Activated naive CD4-positive, alpha-beta T cell treated with anti-CD3 and anti-CD28 coated beads, Interleukin-2, amount 50 U/mL, for 72 hours (primary cell): ENCODE data around the gene SRD5A1. TPM values are rescaled to one million over a fixed set of nuclear protein-coding genes. Genes with fewer than 3 reads are reported as not detected.
A peak's percentile ranks its signal among the peaks of the same experiment; 100 is the strongest.

Experiments used
- ATAC-seq, 2 donors: fragments of 150-1000 bp; cut with Tn5 transposase; 2 replicates each; pipeline ENCODE4 v1.10.0; 2021; ENCODE audit warnings: mild to moderate bottlenecking in 2 of 2, moderate library complexity in 2 of 2
- DNase-seq, 2 donors: peaks; one replicate each; pipeline ENCODE4 v3.0.0; 2021 to 2022; ENCODE audit warnings: low spot score in 2 of 2
- H3K27ac Mint-ChIP-seq, 2 donors: one replicate each; pipeline ENCODE4 v1.8.0; 2022; ENCODE audit warnings: mild to moderate bottlenecking in 2 of 2, mixed read lengths in 2 of 2
- H3K36me3 Mint-ChIP-seq, 2 donors: one replicate each; pipeline ENCODE4 v1.8.0; 2022; ENCODE audit warnings: mixed read lengths in 2 of 2
- H3K9me3 Mint-ChIP-seq, 2 donors: one replicate each; pipeline ENCODE4 v1.8.0; 2022; ENCODE audit warnings: mixed read lengths in 2 of 2
- total RNA-seq, 2 donors: library from RNA; stranded (reverse); gene quantifications; one replicate each; pipeline ENCODE4 v1.2.3, GENCODE V29; 2022

SRD5A1 gene
- total RNA-seq, 2 donors from 2014 or later: 7.3 to 8.4 TPM

- DNase-seq: no peak
- Mint-ChIP-seq H3K9me3 (no peaks in the 10 kb centered on the region), H3K36me3 (peaks cover 35 to 63% of the 10 kb centered on the region in 2 donors), H3K27ac (no peak overlapping the region)
- ATAC-seq: no peak
Observed at GRCh38 chr5:6599739-6600138, 33.5 kb upstream of the SRD5A1 start.

DNA sequence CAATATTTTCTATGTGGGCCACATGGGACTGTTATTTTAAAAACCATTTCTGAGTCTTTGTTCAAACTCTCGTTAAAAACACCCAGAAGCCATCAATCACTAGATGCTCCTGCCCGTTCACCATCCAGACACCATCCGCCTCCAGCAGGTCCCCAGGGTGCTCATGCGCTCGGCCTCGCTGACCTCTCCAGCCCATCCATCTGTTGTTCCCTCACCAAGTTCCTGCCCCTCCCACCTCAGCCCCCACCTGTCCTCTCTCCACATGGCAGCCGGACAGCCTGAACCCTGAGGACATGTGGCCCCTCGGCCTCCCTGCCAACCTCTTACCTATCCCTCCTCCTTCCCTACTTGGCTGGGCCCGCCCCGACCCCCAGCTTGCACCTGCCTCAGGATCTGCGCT is 32.0 kb upstream of the SRD5A1 start:
- no peaks in the 10 kb centered on the region for H3K9me3 Mint-ChIP-seq
- H3K27ac Mint-ChIP-seq: peak overlapping the region in 1 of 2 donors; percentile 88
- ATAC-seq (no peak), DNase-seq (no peak)
- peaks cover 42 to 68% of the 10 kb centered on the region in 2 donors for H3K36me3 Mint-ChIP-seq

DNA sequence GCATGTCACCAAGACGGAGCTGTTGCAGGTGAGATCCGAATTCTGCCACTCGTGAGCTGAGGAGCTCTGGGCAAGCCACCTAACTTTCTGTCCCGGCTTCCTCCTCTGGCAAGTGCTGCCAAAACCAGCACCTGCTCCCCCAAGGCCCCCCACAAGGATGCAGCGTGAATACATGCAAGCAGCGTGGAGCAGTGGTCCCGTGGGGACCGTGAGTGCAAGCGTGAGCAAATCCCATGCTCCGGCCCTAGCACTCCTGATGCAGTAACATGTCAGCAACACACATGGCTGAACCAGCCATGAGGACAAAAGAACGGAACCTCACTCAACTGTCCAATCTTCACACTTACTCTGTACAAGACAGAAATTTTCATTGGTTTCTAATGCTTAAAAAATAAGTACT is 31.4 kb upstream of the SRD5A1 start:
- Mint-ChIP-seq H3K9me3 (no peaks in the 10 kb centered on the region), H3K36me3 (peaks cover 40 to 67% of the 10 kb centered on the region in 2 donors), H3K27ac (peak overlapping the region in 1 of 2 donors; percentile 88)
- ATAC-seq: no peak
- DNase-seq: no peak

GRCh38 chr5:6602441-6602840 is 30.8 kb upstream of the SRD5A1 start:
- peaks cover 34 to 67% of the 10 kb centered on the region in 2 donors for H3K36me3 Mint-ChIP-seq
- no peak overlapping the region for H3K27ac Mint-ChIP-seq
- ATAC-seq: no peak
- no peak for DNase-seq
- H3K9me3 Mint-ChIP-seq: no peaks in the 10 kb centered on the region

DNA sequence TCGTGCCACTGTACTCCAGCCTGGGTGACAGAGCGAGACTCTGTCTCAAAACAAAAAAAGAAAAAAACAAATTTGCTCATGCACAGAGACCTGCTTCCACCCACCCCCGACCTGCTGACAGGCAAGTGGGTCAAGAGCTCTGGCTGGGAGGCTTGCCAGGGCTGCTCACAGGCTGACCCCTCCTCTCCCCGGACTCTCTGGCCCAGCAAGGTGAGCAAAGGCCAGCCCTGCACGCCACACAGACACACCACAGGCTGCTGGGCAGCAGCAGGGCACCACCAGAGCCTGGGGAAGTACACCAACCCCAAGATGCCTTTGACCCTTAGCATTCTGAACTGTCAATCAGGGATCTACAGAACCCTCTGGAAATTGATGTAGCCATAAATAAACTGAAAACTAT is 29.6 kb upstream of the SRD5A1 start:
- H3K27ac Mint-ChIP-seq: no peak overlapping the region
- no peaks in the 10 kb centered on the region for H3K9me3 Mint-ChIP-seq
- DNase-seq: no peak
- ATAC-seq: no peak
- peaks cover 28 to 58% of the 10 kb centered on the region in 2 donors for H3K36me3 Mint-ChIP-seq

DNA sequence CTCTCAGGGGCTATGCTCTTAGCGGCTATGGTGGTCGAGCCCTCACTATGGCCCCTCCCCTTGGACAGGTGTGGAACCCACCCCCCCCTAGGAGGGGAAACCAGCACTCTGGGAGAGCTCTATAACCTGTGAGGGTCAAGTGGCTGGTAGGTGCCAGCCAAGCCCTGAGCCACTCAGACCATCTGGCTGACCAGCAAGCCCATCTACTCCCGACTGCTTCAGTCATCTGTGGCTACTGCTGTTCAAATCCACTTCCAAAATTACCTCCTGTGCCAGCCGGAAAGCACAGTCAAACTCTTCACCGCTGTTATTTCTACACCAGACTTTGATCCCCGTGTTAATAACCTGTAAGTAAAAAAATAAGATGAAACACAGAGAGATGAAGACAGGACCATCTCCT is 28.9 kb upstream of the SRD5A1 start:
- peaks cover 25 to 53% of the 10 kb centered on the region in 2 donors for H3K36me3 Mint-ChIP-seq
- no peak for DNase-seq
- no peak overlapping the region for H3K27ac Mint-ChIP-seq
- ATAC-seq: no peak
- no peaks in the 10 kb centered on the region for H3K9me3 Mint-ChIP-seq

DNA sequence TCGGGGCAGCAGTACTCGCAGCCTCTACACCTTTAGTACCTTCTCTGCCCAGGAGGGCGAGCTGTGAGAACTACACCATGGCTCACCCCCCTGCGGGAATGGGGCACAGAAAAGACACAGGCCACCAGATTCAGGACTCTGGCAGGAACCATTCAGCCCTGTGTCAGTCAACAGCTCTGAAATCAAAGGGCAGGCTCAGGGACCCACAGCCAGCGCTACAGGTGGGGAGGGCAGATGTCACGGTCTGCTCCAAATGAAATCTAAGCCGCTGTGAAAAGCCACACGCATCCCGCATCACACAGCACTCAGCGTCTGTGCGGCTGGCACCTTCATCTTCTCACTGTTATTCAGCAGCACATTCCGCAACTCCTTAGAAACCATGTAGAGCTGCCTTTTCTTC is 28.3 kb upstream of the SRD5A1 start:
- DNase-seq (no peak), ATAC-seq (no peak)
- no peaks in the 10 kb centered on the region for H3K9me3 Mint-ChIP-seq
- H3K27ac Mint-ChIP-seq: no peak overlapping the region
- H3K36me3 Mint-ChIP-seq: peaks cover 25 to 53% of the 10 kb centered on the region in 2 donors

- DNase-seq (no peak), ATAC-seq (no peak)
- Mint-ChIP-seq H3K36me3 (peaks cover 22 to 42% of the 10 kb centered on the region in 2 donors), H3K9me3 (no peaks in the 10 kb centered on the region), H3K27ac (peak overlapping the region in 1 of 2 donors; percentile 50)
Observed at GRCh38 chr5:6606884-6607558, 26.2 kb upstream of the SRD5A1 start.

DNA sequence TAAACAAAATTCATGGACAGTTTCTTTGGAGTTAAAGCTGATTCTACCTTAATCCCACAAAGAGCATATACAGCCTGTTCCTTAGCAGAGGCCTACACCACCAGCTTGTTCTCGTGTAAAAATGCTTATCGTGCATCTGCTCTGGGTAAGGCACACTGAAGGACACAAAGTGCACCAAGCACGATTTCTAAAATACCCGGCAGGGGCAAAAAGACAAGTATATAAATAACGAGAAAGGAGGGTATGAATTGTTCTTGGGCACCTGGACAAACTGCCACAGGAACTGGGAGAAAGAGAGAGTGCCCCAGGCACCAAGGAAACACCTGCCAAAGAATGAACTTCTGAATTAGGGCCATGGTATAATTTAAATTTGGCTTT is 25.7 kb upstream of the SRD5A1 start:
- Mint-ChIP-seq H3K9me3 (no peaks in the 10 kb centered on the region), H3K27ac (peak overlapping the region in 1 of 2 donors; percentile 72), H3K36me3 (peaks cover 21 to 38% of the 10 kb centered on the region in 2 donors)
- ATAC-seq (no peak), DNase-seq (no peak)

GRCh38 chr5:6608016-6608415 is 25.2 kb upstream of the SRD5A1 start:
- H3K36me3 Mint-ChIP-seq: peaks cover 21 to 34% of the 10 kb centered on the region in 2 donors
- no peaks in the 10 kb centered on the region for H3K9me3 Mint-ChIP-seq
- DNase-seq: no peak
- peak overlapping the region in 1 of 2 donors; percentile 72 for H3K27ac Mint-ChIP-seq
- ATAC-seq: no peak

DNA sequence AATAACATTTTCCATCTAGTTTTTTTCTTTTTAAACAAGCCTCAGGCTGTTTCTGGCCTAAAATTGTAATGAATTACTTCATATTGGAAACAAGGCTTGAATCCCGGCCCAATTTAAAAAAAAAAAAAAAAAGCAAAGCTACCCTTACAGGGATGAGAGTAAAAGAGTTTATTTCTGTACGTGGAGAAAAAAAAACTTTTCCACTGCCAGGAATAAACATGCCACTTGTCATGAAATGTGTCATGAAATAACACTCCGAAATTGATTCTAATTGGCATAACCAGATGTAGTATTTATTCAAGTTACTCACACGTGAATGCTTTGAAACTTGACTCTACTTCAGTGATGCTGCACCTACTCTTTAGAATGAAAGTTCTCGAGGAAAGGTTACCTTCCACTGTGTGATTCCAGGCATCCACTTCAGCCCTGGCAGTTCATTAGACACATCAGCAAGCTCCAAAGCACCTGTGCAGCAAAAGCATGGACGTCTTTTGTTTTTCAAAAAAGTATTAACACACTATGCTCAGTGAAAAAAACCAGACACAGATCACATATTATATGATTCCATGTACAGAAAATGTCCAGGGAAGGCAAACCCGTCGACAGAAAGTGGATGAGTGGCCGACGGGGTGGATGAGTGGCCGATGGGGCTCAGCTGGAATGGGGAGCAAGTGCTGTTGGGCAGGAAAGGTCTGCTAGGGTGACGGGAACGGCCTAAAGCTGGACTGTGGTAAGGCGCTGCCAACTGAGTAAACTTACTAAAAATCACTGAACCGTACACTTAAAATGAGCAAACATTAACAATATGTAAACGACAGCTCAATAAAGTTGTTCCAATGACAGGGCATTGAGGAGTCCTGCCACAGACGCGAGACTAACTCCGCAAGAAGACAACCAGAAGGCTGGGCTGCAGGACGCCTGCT is 21.6 kb upstream of the SRD5A1 start:
- H3K9me3 Mint-ChIP-seq: no peaks in the 10 kb centered on the region
- no peak overlapping the region for H3K27ac Mint-ChIP-seq
- ATAC-seq (no peak), DNase-seq (no peak)
- H3K36me3 Mint-ChIP-seq: peaks cover 20 to 45% of the 10 kb centered on the region in 2 donors

GRCh38 chr5:6615034-6615815 is 18.0 kb upstream of the SRD5A1 start:
- ATAC-seq: no peak
- peak overlapping the region; percentile 49 to 91 for H3K27ac Mint-ChIP-seq
- peaks cover 30 to 34% of the 10 kb centered on the region in 2 donors for H3K36me3 Mint-ChIP-seq
- DNase-seq: no peak
- H3K9me3 Mint-ChIP-seq: no peaks in the 10 kb centered on the region

DNA sequence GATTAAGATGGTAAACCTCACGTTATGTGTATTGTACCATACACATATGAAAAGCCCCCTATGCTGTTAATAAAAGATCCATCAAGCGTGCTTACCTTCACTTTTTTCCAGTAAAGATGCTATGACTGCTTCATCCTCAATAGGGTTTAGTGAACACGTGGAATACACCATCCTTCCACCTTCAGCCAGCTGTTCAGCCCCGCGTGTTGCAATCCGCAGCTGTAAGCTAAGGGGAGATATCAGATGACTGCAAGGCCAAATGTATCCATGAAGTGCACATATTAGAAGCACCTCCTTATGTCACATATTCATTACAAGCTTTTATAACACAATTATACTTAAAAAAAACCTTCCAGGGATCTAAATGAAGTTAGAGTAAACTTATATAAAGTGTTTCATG is 16.6 kb upstream of the SRD5A1 start:
- H3K27ac Mint-ChIP-seq: no peak overlapping the region
- ATAC-seq (no peak), DNase-seq (no peak)
- H3K9me3 Mint-ChIP-seq: no peaks in the 10 kb centered on the region
- peaks cover 36 to 37% of the 10 kb centered on the region in 2 donors for H3K36me3 Mint-ChIP-seq

- ATAC-seq: no peak
- H3K9me3 Mint-ChIP-seq: peaks cover 5 to 9% of the 10 kb centered on the region in 2 donors
Observed at GRCh38 chr5:6623228-6623627, 10.0 kb upstream of the SRD5A1 start.

GRCh38 chr5:6623941-6624340 is 9.3 kb upstream of the SRD5A1 start:
- peak overlapping the region in 1 of 2 donors; percentile 2 for H3K27ac Mint-ChIP-seq
- DNase-seq: no peak
- H3K9me3 Mint-ChIP-seq: peaks cover 5 to 9% of the 10 kb centered on the region in 2 donors
- no peak for ATAC-seq
- H3K36me3 Mint-ChIP-seq: peaks cover 62 to 67% of the 10 kb centered on the region in 2 donors

More at GRCh38 chr5:6623228-6623627, 10.0 kb upstream of the SRD5A1 start:
- Mint-ChIP-seq H3K36me3 (peaks cover 61 to 66% of the 10 kb centered on the region in 2 donors), H3K27ac (no peak overlapping the region)
- no peak for DNase-seq

GRCh38 chr5:6626508-6626907 is 6.7 kb upstream of the SRD5A1 start:
- ATAC-seq (no peak), DNase-seq (no peak)
- H3K27ac Mint-ChIP-seq: no peak overlapping the region
- peaks cover 5 to 9% of the 10 kb centered on the region in 2 donors for H3K9me3 Mint-ChIP-seq
- H3K36me3 Mint-ChIP-seq: peaks cover 61 to 84% of the 10 kb centered on the region in 2 donors

GRCh38 chr5:6631441-6631840 is 1.8 kb upstream of the SRD5A1 start:
- H3K9me3 Mint-ChIP-seq: no peaks in the 10 kb centered on the region
- H3K36me3 Mint-ChIP-seq: peaks cover 26 to 46% of the 10 kb centered on the region in 2 donors
- DNase-seq (no peak), ATAC-seq (no peak)
- peak overlapping the region; percentile 81 to 90 for H3K27ac Mint-ChIP-seq
